CD4-positive, alpha-beta T cell treated with Interleukin-17A for 1 hour (primary cell): ENCODE data around the gene MBD5.
"Not testable (repeated sequence)": the region's sequence is repeated elsewhere in the genome, so short reads cannot be mapped to it uniquely, and the experiment has no call there.

Source experiments
- DNase-seq: peaks from one replicate; pipeline ENCODE4 v3.0.0-alpha.2; 2020

MBD5 gene

DNA sequence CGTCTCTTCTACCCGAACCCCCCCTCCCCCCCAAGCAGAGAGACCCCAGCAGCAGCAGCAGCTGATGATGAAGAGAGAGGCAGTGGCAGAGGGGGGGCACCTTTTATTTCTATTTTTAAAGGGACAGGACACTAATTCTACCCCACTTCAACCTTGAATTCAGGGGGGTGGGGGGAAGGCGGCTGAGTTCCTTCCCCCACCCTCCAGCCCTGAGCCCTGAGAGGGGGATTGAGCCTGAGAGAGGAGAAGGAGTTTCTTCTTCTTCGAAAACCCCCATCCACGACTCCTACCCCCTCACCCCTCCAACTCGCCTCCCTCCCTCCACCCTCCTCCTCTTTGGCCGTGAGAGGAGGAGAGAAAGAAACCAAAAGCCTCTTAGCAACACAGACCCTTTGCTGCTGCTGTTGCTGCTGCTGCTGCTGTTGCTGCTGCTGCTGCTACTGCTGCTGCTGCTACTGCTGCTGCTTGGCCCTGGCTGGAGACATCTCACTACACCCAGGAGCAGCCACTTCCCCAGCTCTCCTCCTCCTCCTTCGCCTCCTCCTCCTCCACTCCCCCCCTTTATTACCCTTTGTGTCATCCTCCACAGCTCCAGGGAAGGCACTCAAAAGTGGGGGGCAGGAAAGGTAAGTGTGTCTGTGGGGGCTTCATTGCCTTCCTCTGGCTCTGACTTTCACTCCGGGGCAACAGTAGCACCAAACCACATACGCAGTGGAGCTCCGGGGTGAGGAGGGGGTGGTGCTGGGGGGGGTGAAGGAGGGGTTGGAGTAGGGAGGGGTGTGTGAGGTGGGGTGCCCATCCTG is at the start of gene MBD5:
MBD5 (plus strand) TSS at position 33 of the 803 bp plus-strand sequence.
- peak; percentile 80 for DNase-seq

DNA sequence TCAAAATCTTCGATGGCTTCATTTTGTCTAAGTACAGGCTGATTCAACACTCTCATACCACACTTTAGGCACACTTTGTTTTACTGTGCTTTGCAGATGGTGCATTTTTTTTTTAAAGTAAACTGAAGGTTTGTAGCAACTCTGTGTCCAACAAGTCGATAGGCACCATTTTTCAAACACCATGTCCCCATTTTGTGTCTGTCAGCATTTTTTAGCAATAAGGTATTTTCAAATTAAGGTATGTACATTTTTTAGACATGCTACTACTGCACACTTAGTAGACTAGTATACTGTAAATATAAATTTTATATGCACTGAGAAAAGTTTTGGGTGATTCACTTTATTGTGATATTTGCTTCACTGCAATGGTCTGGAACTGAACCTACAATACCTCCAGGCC is 44.8 kb upstream of the MBD5 start:
- DNase-seq = no peak

GRCh38 chr2:147977679-147978078 is 43.2 kb upstream of the MBD5 start:
- DNase-seq = no peak

GRCh38 chr2:147980940-147981528 is 39.9 kb upstream of the MBD5 start:
- DNase-seq = no peak

GRCh38 chr2:147989102-147989501 is 31.8 kb upstream of the MBD5 start:
- DNase-seq = no peak

DNA sequence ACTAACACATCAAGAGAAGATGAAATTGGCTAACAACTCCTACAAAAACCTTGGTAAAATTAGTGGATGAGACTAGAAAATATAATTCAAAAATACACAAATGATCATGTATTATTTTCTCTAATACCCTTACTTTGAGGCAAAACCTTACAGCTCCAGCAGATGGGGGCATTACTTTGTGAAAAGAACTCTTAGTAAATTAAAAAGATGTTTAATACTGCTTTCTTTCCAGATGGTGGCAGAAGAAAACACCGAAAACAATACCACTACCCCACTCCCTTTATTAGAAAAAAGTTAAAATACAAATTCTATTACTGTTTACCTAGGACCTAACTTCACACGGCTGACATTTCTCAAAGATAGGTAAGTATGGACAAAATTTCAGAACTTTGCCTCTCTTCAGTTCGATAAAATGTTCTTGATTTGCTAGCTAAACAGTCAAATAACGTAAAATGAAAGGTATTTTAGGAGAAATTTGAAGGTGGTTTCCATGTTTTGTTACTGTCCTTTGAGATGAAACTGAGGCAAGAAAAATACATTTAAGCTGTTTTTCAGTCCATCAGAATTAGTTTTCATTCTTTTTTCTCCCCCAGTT is 31.0 kb upstream of the MBD5 start:
- DNase-seq = peak; percentile 74

- DNase-seq = not testable (repeated sequence)
Measured at GRCh38 chr2:147994965-147995364, 25.9 kb upstream of the MBD5 start.

- DNase-seq = no peak
Measured at GRCh38 chr2:147996828-147997227, 24.1 kb upstream of the MBD5 start.

DNA sequence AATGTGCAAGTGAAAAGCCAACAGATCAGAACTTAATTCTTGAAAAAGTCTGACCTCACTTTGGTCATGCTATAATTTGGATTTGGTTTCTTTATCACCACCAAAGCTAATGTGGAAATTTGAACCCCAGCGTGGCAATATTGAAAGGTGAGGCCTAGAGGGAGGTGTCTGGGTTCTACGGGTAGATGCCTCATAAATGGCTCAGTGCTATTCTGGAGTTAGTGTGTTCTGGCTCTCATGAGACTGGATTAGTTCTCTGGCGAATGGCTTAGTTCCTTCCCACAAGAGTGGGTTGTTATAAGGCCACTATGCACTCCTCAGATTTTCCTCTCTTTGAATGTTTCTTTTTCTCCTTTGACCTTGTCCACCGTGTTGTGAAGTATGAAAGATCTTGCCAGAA is 22.7 kb upstream of the MBD5 start:
- DNase-seq = no peak

DNA sequence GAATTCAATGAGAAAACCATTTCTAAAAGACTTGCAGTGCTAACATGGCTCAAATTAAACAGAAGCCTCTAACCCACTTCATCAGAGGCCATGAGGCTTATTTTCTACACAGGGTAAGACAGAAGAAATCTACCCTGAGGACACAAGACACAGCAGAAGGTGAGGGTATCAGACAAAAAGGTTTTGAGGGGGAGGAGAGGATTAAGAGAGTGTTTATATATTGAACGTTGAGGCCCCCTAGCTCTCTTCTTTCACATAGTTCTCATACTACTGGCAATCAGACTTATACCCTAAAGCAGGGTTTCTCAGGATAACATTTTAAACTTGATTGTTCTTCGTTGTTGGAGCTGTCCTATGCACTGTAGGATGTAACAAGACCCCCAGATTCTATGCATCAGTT is 21.8 kb upstream of the MBD5 start:
- DNase-seq = no peak

DNA sequence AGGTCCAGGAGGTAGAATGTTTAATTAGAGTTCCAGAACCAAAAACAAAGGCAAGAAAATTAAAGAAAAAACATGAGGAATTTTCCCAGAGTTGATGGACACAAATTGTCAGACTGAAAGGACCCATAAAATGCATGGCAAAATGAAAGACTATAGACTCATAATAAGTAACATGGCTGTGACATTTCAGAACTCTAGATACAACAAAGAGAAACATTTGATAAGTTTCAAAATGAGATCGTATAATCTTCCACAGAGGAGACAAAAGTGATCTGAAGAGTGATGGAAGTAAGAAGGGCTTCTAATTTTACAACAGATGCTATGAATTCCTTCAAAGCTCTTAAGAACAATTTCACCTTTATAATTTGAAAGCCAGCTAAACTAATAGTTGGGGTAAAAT is 20.8 kb upstream of the MBD5 start:
- DNase-seq = no peak

GRCh38 chr2:148002420-148002819 is 18.5 kb upstream of the MBD5 start:
- not testable (repeated sequence) for DNase-seq

GRCh38 chr2:148006249-148007007 is 14.5 kb upstream of the MBD5 start:
- DNase-seq = no peak

GRCh38 chr2:148007219-148007900 is 13.5 kb upstream of the MBD5 start:
- DNase-seq = no peak

GRCh38 chr2:148008411-148008810 is 12.5 kb upstream of the MBD5 start:
- DNase-seq = not testable (repeated sequence)

DNA sequence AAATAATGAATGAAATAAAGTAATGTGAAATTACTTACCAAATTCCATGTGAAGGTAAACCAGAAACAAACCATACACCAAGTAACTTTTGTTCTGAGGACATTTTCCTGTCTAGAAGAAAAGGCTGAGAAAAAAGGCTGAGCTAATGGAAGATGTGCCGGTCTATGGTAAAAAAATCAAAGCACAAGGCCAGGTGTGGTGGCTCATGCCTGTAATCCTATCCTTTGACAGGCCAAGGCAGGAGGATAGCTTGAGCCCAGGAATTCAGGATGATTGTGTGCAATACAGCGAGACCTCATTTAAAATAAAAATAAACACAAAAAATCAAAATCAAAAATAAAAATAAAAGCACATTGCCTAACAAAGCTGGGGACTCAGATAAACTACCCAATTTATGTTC is 7.0 kb upstream of the MBD5 start:
- DNase-seq = no peak

GRCh38 chr2:148014616-148015015 is 6.3 kb upstream of the MBD5 start:
- no peak for DNase-seq

DNA sequence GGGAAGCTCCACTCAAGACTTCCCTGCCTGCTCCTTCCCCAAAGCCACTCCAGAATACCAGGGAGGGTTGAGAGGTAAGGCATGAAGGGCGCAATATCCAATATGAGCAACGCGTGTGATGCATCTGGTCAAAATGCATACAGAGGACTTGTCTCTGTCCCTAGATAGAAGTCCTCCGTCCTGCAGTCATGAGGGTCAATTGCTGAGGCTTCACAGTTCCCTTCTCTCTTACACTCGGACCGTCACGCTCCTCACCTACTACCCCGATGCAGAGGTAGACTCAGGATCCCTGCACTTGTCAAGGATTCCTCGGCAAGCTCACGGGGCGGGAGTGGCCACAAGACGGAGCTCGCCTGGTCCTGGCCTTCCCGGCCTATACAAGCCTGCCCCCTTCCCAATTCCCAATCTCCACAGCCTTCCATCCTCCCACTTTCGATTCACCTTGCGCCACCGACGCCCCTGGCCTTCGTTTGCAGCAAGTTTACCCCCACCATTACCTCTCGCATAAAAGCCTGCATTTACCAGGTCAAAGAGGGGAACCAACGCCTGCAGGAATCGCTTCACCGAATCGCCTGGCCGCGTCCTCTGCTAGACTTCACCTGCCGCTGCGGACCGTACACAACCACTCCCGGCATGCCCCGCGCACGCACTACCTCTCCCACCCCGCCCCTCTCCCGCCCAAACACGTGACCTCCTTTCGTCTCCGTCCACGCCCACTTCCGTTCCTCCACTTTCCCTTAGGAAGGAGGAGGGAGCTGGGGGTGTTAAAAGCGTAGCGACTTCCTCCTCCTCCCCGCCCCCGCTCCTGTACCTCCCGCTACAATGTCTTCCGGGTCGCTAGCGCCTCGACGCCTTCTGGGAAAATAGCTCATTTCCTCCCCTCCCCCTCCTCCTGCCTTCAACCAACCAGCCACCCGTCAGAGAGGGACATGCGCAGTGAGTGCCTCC is 506 bp upstream of the MBD5 start, which contains the start of gene ORC4:
ORC4 (minus strand) TSS at position 627 of the 948 bp plus-strand sequence. CDS start 44,779 bp downstream, outside the sequence.
- DNase-seq = peak; percentile 99

GRCh38 chr2:148021886-148022285 is 995 bp downstream of the MBD5 start:
- DNase-seq = no peak

- peak; percentile 7 for DNase-seq
Measured at GRCh38 chr2:148022351-148022750, 1.5 kb downstream of the MBD5 start.

DNA sequence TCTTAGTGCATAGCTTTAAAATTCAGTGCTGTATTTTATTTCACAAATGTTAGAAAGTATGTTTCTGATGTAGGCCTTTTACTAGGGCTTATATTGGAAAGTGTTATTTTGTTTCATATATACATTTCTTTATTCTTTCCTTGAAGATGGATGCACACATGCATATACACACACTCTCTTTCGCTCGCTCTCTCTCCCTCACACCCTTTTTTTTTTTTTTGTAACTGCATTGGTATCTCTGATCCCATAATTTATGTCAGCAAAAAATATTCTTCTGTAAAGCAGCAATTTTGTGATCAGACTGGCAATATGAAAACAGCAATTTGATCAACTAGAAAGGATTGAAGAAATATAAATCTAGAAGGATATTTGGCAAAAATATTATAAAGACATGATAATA is 2.0 kb downstream of the MBD5 start:
- DNase-seq = no peak

GRCh38 chr2:148023861-148024260 is 3.0 kb downstream of the MBD5 start:
- peak; percentile 47 for DNase-seq
